Rectal smooth muscle tissue (tissue), 1 donor: Measurements from ENCODE around the gene CRYGC.
"Not testable (repeated sequence)": the region's sequence is repeated elsewhere in the genome, so short reads cannot be mapped to it uniquely, and the experiment has no call there.

Experiments
- H3K27ac ChIP-seq: one replicate; pipeline ENCODE4 v1.7.0; 2013; ENCODE audit warnings: low read depth, low read length, inconsistent platforms
- H3K27me3 ChIP-seq: one replicate; pipeline ENCODE4 v1.7.0; 2013; ENCODE audit warnings: low read length; ENCODE audit not compliant: control insufficient read depth, insufficient read depth
- H3K36me3 ChIP-seq: one replicate; pipeline ENCODE4 v1.7.0; 2013; ENCODE audit warnings: low read length; ENCODE audit not compliant: control insufficient read depth, insufficient read depth
- H3K4me1 ChIP-seq: one replicate; pipeline ENCODE4 v1.7.0; 2013; ENCODE audit warnings: low read length; ENCODE audit not compliant: control insufficient read depth, insufficient read depth
- H3K4me3 ChIP-seq: one replicate; pipeline ENCODE4 v1.7.0; 2013; ENCODE audit warnings: low read length
- H3K9ac ChIP-seq: one replicate; pipeline ENCODE4 v1.7.0; 2013; ENCODE audit warnings: low read length

The CRYGC gene

DNA sequence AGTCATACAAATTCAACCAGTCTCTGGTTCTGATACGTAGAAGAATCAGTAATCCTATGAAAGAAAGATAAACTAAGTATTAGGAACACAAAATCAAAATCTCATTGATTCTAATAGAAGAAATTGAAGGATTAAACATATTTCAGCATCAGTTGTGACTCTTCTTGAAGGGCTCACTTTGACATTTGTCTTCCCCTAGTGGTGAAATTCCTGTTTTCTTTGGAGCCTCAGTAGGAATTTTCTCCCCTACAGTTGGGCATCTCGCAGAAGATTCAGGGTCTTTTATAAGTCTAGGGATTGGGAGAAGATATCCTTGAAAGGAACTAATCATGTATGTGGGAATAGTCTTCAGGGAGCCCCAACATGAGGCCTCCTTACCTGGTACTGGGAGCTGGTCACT is 19.2 kb upstream of the CRYGC start:
- Histone ChIP-seq H3K36me3 (no peaks in the 10 kb centered on the region), H3K4me3 (no peak overlapping the region), H3K27me3 (no peaks in the 10 kb centered on the region), H3K27ac (no peak overlapping the region), H3K9ac (no peak overlapping the region), H3K4me1 (no peaks in the 10 kb centered on the region)

DNA sequence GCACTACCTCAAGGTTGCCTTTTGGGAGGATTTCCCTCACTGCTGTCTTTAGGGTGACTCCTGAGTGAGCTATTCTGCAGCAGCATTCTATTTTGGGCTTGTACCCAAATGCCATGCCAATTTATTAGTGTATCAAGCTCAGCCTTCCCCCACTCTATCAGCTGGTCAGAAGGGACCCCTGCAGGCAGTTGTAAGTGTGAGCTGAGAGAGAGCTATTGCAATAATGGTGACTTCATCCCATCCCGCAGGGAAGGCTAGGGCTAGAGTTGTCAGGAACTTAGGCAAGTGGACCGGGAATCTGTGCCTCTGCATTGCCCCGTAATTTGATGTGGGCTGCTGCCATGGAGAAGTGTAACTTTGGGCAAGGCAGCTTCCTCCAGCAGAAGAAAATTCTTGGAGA is 18.1 kb upstream of the CRYGC start:
- H3K36me3 ChIP-seq: no peaks in the 10 kb centered on the region
- no peak overlapping the region for H3K4me3 ChIP-seq
- H3K4me1 ChIP-seq: no peaks in the 10 kb centered on the region
- H3K27ac ChIP-seq: no peak overlapping the region
- H3K9ac ChIP-seq: no peak overlapping the region
- no peaks in the 10 kb centered on the region for H3K27me3 ChIP-seq

DNA sequence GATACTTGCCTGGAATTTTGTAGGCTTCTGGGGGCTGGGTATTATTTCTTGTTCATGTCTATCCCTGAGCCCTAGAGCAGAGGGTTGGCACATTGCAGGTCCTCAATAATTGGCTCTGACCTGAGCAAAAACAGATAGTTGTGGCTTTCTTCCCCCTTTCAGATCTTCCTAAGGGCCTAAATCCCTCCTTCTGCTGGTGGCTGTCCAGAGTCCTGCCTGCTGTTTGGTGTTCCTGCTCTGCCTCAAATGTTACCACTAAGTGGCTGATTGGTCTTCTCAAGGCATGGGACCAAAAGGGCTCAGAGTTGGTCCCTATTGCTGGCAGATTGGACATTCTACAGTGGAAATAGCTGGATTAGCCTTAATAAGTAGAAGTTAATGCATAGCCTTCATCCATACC is 17.4 kb upstream of the CRYGC start:
- Histone ChIP-seq H3K27ac (no peak overlapping the region), H3K4me1 (no peaks in the 10 kb centered on the region), H3K36me3 (no peaks in the 10 kb centered on the region), H3K9ac (no peak overlapping the region), H3K27me3 (no peaks in the 10 kb centered on the region), H3K4me3 (no peak overlapping the region)

DNA sequence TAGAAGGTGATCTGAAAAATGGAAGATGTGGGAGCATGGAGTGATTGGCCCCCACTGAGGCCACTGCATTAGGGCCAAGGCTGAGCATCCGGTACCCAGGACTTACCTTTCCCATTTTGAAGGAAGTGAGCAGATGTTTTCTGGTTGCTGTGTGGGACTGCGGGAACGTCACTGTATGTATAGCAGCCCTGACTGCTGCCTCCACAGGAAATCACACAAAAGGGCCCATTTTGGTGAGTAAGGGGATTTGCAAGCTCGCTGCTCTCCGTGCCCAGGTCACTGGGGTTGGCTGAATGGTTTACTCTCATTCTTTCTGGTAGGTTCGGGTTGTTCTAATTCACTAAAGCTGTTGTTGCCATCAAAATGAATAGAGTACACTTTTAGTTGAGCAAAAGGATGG is 16.4 kb upstream of the CRYGC start, which contains the start of gene CRYGB:
TSS of gene CRYGB (minus strand) at position 153 of the 400 bp plus-strand sequence. CDS start at position 115, 38 bp downstream.
- Histone ChIP-seq H3K36me3 (no peaks in the 10 kb centered on the region), H3K27ac (no peak within 1 kb of the TSS), H3K4me1 (no peaks in the 10 kb centered on the region), H3K27me3 (no peaks in the 10 kb centered on the region), H3K9ac (no peak within 1 kb of the TSS), H3K4me3 (no peak within 1 kb of the TSS)

DNA sequence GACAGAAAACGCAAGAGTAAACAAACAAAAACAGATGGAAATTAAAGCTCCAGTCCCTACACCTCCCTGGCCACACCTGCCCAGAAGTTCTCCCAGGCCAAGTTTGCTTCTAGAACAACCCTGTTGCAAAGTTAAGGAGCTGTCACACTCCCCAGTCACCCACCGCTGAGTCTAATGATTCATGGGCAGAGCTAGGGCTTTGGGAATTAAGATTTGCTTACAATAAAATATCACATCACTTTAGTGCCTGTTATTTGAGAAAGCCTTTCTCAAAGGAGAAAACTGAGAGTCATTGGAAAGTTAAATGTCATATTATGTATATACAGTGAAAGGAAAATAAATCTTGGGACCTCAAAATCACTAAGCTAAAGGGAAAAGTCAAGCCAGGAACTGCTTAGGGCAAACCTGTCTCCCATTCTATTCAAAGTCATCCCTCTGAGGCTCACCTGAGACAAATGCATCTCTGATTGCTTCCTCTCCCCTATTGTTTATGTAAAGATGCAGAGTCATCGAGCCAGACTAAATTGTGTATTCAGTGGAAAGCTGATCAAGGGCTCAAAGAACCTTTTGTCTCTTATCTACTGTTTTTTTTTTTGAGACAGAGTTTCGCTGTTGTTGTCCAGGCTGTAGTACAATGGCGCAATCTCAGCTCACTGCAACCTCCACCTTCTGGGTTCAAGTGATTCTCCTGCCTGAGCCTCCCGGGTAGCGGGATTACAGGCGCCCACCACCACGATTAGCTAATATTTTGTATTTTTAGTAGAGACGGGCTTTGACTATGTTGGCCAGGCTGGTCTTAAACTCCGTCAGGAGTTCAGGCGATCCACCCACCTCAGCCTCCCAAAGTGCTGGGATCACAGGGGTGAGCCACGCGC is 13.5 kb upstream of the CRYGC start:
- H3K4me1 ChIP-seq: no peaks in the 10 kb centered on the region
- no peaks in the 10 kb centered on the region for H3K36me3 ChIP-seq
- H3K9ac ChIP-seq: no peak overlapping the region
- H3K27ac ChIP-seq: no peak overlapping the region
- no peak overlapping the region for H3K4me3 ChIP-seq
- H3K27me3 ChIP-seq: no peaks in the 10 kb centered on the region

DNA sequence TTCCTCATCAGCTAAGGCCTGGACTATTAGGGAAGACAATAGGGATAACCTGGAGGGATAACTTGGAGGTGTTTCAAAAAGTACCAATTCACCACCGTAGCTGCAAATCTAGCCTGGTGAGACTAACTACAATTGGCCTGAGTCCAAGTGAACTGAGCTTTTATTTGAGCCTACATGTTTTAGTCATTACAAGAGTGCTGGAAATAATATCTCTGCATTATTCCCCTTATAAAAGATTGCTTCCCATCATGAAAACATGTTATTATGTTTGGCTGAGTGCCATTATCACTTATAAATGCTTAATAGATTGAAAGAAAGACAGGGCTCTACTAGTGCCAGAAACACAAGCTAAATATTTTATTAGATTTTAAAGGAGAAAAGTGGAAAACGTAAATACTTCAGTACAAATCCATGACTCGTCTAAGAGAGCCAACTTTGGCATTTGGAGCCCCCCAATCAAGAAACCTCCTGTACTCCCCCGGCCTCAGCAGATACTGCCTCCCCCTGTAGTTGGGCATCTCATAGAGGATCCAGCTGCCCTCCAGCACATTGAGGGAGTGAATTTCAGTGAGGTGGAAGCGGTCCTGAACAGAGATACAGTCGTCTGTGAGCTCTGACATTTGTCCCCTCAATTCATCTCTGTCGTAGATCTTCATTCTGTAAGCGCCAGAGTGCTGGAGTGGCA is 12.8 kb upstream of the CRYGC start:
- Histone ChIP-seq H3K4me3 (no peak overlapping the region), H3K9ac (no peak overlapping the region), H3K4me1 (no peaks in the 10 kb centered on the region), H3K27me3 (no peaks in the 10 kb centered on the region), H3K27ac (no peak overlapping the region), H3K36me3 (no peaks in the 10 kb centered on the region)

DNA sequence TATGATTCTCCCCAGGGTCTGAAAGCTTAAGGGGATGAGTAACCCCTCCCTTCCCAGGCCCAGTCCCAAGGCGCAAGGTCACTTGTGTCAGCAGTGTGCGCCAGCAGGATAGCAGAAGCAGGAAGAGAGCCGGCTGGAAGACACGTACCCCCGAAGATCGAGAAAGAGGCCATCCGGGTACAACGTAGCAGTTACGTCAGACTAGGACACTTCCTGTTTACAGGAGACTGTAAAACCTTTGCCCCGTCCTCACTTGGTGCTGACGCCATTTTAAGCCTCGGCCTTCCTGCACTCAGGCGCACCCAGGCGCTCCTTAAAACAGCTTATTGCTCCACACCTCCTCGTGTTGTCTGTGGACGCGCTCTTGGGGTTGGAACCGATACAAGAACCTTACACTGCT is 9.8 kb upstream of the CRYGC start:
- Histone ChIP-seq H3K36me3 (no peaks in the 10 kb centered on the region), H3K4me1 (no peaks in the 10 kb centered on the region)

DNA sequence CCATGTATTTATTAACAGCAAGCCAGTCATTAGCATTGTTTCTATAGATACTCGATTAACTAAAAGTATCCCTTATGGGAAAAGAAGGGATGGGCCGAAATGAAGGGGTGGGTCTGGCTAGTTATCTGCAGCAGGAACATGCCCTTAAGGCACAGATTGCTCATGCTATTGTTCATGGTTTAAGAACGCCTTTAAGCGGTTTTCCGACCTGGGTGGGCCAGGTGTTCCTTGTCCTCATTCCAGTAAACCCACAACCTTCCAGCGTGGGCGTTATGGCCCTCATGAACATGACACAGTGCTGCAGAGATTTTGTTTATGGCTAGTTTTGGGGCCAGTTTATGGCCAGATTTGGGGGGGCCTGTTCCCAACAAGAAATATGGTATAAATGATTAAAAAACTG is 8.7 kb upstream of the CRYGC start:
- not testable (repeated sequence) for H3K27me3 ChIP-seq, H3K9ac ChIP-seq, H3K27ac ChIP-seq

More for the DNA sequence above, 9.8 kb upstream of the CRYGC start:
- H3K9ac ChIP-seq: no peak overlapping the region
- H3K27ac ChIP-seq: no peak overlapping the region
- H3K27me3 ChIP-seq: no peaks in the 10 kb centered on the region
- no peak overlapping the region for H3K4me3 ChIP-seq

DNA sequence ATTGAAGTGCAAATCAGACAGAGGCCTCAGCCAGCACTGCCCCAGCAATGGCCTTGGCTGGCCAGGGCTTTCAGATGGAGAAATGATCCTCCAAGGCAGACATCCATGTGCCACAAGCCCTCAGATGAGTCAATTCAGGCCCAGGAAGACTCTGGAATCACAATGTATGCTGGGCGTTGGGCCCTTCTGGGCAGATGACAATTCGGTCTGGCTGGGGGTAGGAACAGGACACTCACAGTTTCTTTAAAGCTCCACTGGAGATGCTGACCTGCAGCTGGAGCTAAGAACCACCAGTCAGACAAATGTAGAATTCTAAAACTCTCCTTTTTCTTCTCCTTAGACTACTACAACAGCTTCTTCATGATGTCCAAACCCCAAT is 7.1 kb upstream of the CRYGC start:
- no peak overlapping the region for H3K27ac ChIP-seq
- H3K27me3 ChIP-seq: no peaks in the 10 kb centered on the region
- H3K9ac ChIP-seq: no peak overlapping the region
- no peaks in the 10 kb centered on the region for H3K4me1 ChIP-seq
- no peaks in the 10 kb centered on the region for H3K36me3 ChIP-seq
- H3K4me3 ChIP-seq: no peak overlapping the region

More for the DNA sequence above, 8.7 kb upstream of the CRYGC start:
- H3K4me3 ChIP-seq, H3K36me3 ChIP-seq, H3K4me1 ChIP-seq: not testable (repeated sequence)

DNA sequence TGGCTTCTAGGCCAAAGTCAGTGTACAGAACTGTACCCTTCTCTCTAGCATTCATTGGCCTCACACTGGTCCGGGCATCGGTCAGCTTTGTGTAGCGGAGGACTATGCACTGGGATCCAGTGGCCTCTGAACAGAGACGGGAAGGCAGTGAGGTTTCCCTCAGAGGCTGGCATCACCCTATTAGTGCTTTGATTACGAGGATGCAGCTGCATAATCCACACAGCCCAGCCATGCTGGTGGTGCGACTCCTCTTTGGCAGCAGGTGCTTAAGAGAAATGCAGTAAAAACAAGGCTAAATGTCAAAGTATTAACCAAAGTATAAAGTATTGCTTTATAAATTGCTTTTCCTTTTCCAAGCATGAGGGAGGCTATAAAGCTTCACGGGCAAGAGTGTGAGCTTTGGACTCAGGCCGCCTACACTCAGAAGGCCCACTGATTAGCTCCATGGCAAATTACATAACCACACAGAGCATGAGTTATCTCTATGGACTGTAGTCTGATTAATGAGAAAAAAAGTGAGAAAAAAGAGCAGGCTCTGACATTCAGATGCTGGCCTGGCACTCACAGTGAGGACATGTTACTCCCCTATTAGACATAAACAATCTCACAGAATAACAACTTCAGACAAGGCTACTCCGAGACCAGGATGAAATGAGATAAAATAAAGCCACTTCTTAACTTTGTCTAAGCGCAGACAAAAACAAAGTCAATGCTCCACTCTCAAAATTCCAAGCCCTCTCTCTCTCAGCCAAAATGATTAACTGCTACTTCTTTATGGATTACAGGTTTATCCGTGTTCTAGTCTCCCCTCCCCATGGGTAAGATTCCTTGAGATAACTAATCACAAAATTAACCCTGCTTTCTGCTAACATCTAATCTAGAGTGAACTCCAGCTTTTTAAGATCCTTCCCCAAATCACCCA is 6.4 kb upstream of the CRYGC start:
- no peak overlapping the region for H3K9ac ChIP-seq
- H3K27ac ChIP-seq: no peak overlapping the region
- H3K4me1 ChIP-seq: no peaks in the 10 kb centered on the region

DNA sequence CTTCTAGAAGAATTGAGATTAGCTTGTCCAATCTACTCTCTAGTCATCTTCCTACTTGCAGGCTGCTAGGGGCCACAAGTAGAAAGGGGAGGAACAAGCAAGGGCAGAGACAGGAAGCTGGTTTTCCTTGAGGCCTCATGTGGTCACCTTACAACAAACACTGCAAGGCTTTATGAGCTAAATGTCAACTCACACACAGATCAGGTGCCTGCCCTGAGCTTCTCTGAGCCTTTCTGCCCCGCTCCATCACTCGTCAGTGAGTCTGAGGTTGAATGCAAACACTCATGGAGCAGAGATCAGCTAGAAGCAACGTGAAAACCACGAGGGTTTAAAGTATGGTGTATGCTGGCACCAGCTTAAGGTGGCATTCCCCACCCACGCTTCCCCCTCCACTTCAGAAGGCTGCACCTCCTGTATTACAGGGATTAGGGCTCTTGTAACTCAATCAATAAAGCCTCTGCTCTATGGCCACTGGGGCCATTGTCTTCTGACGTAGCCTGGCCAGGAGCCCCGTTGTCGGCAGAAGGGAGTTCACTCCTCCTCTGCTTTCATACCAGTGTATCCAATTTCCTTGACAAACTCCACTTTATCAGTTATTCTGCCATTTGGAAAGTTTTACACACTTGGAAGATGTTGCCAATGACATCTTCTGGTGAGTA is 5.4 kb upstream of the CRYGC start:
- no peak overlapping the region for H3K4me3 ChIP-seq
- no peaks in the 10 kb centered on the region for H3K36me3 ChIP-seq
- H3K27ac ChIP-seq: no peak overlapping the region
- H3K27me3 ChIP-seq: no peaks in the 10 kb centered on the region
- H3K9ac ChIP-seq: no peak overlapping the region
- no peaks in the 10 kb centered on the region for H3K4me1 ChIP-seq

More for the DNA sequence above, 6.4 kb upstream of the CRYGC start:
- Histone ChIP-seq H3K4me3 (no peak overlapping the region), H3K36me3 (no peaks in the 10 kb centered on the region), H3K27me3 (no peaks in the 10 kb centered on the region)

DNA sequence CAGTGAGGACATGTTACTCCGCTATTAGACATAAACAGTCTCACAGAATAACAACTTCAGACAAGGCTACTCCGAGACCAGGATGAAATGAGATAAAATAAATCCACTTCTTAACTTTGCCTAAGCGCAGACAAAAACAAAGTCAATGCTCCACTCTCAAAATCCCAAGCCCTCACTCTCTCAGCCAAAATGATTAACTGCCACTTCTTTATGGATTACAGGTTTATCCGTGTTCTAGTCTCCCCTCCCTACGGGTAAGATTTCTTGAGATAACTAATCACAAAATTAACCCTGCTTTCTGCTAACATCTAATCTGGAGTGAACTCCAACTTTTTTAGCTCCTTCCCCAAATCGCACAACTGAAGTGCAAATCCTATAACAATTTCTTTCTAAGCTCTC is 1.1 kb upstream of the CRYGC start:
- no peaks in the 10 kb centered on the region for H3K4me1 ChIP-seq
- H3K27me3 ChIP-seq: no peaks in the 10 kb centered on the region
- no peak overlapping the region for H3K27ac ChIP-seq
- no peaks in the 10 kb centered on the region for H3K36me3 ChIP-seq
- no peak overlapping the region for H3K4me3 ChIP-seq
- no peak overlapping the region for H3K9ac ChIP-seq
